Measurements from ENCODE around the gene STYXL1.

Gene STYXL1

DNA sequence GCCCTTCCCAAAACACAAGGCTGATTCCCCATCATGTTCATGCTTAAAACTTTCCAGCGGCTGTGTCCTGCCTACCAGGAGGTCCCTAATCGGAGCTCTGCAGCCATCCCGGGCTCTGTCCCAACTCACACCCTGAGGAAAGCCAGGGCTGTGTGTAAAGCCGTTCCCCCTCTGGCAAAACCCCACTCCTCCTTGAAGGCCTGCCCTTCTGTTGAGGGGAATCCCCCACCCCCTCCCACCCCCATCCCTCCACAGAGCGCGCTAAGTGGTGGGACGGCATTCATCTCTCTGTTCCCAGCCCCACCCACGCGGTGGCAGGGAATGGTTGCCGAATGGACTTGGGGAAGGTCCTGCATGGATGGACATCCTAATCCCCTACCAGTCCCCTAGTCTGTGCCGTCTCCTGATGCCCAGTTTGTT, 52.7 kb downstream of the STYXL1 start:
- DNase-seq (ENCODE audit: extremely low read depth in 1 of 2, low read depth in 1 of 2) = no peak

DNA sequence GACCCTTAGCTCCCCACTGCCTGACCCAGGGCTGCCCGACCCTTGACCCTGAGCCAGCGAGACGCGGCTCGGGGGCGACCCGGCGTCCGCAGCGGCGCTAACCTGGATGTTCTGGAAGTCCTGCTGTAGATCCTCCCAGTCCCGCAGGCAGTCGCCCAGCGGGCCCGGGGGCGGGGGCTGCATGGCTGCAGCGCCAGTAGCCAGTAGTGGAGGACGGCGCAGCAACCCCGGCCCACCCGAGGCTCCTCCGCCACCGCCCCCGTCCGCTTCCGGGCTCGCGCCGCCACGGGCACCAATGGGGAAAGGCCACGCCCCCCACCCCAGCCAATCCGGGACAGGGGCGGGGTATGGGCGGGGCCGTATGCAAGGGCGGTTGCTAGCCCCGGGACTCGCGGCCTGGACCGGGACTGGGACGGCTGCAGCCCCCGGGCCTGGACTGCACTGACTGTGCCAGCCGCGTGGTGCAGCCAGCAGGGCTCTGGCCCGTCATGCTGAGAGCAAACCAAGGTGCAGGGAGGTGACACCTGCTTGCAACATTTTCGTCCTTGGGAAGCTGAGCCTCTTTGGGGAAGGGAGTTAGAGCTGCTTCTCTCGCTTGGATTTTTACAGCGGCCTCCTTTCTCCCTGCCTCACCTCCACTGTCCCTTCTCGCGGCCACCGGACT, 53.3 kb downstream of the STYXL1 start, which contains the start of gene TMEM120A:
TSS of gene TMEM120A (minus strand) at position 208 of the 664 bp plus-strand sequence. CDS start at position 183, 25 bp downstream.
- DNase-seq (ENCODE audit: extremely low read depth in 1 of 2, low read depth in 1 of 2) = peak; percentile 87 to 90

DNA sequence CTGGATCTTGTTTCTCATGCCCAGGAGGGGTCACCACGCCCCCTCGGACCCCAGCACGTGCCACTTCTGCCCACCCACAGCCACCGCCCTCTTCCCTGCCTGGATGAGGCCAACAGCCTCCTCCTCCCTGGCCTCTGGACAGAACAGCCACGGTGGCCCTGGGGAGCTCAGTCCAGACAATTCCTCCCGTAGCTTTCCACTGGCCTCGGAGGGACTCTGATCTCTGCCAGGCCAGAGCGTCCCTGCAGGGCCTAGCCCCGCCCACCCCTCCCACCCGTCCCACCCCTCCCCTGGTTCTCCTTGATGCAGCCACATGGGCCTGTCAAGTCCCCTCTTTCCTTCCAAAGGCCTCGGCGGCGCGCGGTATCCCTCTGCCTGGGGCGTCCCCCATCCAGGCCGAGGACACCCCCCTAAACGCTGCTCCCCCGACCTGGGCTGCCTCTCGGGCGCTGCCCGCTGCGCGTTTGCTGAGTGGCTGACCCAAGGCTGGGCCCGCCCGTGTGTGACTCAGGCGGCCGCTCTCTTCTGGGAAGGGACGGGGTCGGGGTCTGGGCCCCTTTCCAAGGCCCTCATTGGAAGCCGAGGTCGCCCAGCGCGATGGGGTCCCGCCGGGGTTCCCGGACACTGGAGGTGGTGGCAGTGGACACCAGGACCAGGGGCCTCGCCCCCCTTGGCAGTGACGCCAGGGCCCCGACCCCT, 54.0 kb downstream of the STYXL1 start:
- DNase-seq (ENCODE audit: extremely low read depth in 1 of 2, low read depth in 1 of 2) = no peak

DNA sequence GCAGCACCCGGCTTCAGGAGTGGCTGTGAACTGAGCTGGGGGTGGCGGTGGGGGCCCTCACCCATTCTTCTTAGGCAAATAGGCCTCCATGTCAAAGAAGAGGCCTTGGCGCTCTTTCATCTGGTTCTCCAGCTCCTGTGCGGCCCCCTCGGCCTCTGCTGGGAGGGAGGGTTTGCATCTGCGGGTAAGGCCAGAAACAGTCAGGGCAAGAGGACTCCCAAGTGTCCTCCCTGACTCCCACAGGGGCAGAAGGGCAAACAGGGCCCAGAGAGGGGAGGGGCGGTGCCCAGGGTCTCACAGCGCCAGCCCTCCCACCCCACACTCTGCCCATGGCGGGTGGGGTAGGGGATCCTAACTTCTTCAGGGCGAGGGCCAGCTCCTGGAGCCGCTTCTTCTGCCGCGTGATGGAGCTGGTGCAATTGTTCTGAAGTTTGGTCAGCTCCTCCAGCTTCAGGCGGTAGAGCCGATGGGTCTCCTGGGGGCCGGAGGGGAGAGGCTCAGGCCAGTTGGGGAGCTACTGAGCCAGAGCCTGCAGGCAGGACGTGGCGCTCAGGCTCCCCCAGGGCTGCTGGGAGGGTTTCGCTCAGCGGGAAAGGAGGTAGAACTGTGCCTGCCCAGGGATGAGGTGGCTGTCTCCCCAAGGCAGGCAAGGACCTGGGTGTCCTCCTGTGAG, 55.6 kb downstream of the STYXL1 start:
- no peak for DNase-seq (ENCODE audit: extremely low read depth in 1 of 2, low read depth in 1 of 2)

DNA sequence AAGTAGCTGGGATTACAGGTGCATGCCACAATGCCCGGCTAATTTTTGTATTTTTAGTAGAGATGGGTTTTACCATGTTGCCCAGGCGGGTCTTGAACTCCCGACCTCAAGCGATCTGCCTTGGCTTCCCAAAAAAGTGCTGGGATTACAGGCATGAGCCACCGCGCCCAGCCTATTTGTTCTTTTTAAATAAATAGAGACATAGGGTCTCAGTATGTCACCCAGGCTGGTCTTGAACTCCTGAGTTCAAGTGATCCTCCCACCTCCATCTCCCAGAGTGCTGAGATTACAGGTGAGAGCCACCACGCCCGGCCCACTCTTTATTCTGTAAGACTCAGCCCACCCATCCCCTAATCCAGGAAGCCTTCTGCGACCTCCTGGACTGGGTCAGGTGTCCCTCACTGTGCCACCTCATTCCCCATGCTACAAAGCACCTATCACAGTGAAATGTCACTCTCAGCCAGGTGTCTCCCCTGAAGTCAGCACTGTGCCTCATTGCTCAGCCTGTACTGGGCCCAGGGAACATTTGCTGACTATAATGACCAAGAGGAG, 56.2 kb downstream of the STYXL1 start:
- DNase-seq (ENCODE audit: extremely low read depth in 1 of 2, low read depth in 1 of 2) = no peak

DNA sequence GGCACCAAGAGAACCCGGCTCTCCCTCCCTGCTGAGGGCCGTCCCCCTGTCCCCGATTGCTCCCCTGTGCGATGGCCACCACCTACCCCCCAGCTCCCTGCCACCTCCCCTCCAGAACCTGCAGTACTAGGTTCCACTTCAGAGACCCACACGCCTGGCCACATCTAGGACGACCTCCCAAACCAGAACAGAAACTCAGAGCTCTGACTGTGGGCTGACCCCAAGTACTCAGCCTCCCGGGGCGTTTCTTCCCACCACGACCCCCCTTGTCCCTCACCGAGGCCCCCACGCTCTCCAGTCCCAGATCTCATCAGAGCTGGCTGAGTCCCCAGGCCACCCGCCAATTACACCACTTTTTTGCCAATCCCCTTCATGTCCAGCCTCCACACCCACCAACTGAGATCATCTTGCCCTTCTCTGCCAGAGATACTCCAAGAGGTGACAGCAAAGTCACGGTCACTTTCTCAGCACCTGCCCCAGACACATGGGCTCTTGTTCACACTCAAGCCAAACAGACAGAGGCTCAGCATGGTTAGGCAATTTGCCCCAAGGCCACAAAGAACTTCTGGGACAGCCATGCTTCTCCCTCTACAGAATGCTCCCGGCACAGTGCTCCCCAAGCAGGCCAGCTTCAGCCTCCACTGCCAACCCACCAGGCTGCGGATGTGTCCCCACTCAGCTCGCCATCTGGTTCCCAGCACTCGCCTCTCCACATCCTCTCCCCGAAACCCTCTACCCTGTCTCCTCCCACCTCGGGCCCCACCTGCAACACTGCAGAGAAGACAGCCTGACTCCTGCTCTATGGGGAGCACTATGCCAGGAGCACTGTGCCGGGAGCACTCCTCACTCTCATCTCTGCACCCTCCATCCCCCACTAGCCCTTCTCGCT, 58.1 kb downstream of the STYXL1 start:
- DNase-seq (ENCODE audit: extremely low read depth in 1 of 2, low read depth in 1 of 2) = no peak

DNA sequence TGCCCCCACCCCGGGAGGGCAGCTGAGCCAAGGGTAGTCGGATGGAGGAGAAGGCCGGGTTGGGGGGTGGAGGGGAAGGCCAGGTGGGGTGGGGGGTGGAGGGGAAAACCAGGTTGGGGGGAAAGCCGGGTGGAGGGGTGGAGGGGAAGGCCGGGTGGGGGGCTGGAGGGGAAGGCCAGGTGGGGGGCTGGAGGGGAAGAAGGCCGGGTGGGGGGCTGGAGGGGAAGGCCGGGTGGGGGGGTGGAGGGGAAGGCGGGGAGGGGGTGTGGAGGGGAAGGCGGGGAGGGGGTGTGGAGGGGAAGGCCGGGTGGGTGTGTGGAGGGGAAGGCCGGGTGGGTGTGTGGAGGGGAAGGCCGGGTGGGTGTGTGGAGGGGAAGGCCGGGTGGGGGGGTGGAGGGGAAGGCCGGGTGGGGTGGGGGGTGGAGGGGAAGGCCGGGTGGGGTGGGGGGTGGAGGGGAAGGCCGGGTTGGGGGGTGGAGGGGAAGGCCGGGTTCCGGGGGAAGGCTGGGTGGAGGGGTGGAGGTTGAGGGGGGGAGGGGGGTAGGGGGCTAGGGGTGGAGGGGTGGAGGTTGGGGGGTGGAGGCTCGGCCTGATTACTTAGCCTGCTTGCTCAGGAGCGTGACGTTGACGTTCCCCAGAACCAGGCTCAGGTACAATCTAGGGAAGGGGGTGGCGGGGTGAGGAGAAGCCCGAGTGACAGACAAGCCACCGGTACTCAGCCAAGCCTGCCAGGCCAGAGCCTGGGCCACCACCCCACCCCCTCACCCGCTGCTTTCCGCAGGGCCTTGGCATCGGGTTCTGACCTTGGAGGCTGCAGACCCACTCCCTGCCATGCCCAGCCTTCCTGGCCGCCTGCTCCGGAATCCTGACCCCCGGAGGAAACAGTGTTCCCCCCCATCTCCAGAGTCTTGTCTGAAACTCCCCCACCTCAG, 59.0 kb downstream of the STYXL1 start:
- no peak for DNase-seq (ENCODE audit: extremely low read depth in 1 of 2, low read depth in 1 of 2)

DNA sequence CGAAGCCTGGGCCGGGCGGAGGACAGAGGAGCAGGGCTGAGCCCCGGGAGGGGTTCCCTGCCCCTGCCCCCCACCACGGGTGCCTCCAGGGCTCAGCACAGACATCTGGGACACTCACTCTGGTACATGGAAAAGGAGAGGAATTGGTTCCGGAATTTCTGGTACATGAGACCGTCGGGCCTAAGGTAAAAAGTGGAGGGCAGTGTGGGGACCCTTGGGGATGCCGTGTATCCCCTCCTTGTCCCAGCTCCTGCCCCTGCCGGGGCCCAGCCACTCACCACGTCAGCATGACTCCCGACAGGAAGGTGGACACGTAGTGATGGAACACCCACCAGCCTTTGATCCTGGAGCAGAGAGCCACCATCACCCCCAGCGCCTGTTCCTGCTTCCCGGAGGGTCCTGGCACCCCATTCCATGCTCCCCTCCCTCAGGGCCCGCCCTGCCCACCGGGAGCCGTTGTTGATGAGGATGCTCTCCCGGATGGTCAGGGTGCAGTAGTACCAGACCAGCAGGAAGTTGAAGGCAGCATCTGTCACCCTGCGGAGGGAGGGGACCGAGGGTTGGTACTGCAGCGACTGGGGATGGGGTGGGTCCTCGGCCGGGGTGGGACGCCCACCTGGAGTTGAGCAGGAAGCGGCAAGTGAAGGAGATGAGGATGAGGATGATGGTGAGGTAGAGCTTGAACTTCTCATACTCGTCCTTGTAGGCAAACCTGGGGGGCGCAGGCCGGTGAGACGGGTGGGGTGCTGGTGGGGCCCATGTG, 59.8 kb downstream of the STYXL1 start:
- no peak for DNase-seq (ENCODE audit: extremely low read depth in 1 of 2, low read depth in 1 of 2)

DNA sequence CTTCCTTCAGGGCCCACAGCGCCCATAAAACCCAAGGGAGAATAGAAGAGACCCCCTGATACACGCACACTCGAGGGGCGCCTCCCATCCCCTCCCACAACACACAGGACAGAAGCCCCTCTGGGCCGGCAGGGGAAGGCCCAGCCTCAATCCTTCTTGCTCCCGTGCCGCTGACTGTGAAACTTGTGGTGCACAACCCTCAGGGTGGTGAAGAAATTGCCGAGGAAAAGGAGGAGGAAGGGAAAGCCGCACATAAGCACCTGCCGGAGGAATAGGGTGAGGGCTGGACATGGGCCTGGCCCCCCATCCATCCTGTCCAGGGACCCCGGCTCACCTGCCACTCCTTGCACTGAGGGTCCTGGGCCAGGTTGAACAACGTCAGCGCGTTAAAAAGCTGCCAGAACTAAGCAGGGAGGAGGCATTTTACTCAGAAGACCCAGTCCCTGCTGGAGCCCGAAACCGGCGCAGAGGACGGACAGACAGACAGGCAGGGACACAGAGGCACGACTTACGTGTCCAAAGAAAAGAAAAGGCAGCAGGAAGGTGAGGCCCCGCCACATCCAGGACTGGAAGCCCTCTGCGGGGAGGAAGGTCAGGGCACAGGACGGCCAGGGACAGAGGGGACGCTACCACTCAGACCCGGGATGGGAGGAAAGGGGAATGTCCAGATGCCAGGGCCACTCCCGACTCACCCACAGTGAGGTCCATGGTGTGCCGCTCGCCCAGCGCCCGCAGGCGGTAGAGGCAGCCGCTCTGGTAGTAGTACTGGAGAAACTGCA, 60.6 kb downstream of the STYXL1 start:
- DNase-seq (ENCODE audit: extremely low read depth in 1 of 2, low read depth in 1 of 2) = no peak

DNA sequence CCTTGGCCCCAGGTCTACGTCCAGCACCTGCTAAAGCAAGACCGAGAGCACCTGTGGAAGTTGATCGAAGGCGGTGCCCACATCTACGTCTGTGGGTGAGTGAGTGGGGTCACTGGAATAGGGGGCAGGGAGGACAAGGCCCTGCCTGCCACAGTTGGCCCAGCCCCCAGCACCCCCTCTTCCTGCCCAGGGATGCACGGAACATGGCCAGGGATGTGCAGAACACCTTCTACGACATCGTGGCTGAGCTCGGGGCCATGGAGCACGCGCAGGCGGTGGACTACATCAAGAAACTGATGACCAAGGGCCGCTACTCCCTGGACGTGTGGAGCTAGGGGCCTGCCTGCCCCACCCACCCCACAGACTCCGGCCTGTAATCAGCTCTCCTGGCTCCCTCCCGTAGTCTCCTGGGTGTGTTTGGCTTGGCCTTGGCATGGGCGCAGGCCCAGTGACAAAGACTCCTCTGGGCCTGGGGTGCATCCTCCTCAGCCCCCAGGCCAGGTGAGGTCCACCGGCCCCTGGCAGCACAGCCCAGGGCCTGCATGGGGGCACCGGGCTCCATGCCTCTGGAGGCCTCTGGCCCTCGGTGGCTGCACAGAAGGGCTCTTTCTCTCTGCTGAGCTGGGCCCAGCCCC, 61.5 kb downstream of the STYXL1 start:
- no peak for DNase-seq (ENCODE audit: extremely low read depth in 1 of 2, low read depth in 1 of 2)

DNA sequence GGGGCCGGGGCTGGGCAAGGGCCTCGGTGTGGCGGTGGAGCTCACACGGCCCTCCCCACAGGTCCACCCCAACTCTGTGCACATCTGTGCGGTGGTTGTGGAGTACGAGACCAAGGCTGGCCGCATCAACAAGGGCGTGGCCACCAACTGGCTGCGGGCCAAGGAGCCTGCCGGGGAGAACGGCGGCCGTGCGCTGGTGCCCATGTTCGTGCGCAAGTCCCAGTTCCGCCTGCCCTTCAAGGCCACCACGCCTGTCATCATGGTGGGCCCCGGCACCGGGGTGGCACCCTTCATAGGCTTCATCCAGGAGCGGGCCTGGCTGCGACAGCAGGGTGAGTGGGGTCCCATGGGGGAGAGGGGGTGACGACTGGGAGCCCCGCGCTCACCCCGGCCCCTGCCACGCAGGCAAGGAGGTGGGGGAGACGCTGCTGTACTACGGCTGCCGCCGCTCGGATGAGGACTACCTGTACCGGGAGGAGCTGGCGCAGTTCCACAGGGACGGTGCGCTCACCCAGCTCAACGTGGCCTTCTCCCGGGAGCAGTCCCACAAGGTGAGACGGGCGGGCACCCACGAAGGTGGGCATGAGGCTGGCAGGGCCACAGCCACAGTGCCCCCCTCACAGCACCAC, 62.2 kb downstream of the STYXL1 start:
- no peak for DNase-seq (ENCODE audit: extremely low read depth in 1 of 2, low read depth in 1 of 2)

DNA sequence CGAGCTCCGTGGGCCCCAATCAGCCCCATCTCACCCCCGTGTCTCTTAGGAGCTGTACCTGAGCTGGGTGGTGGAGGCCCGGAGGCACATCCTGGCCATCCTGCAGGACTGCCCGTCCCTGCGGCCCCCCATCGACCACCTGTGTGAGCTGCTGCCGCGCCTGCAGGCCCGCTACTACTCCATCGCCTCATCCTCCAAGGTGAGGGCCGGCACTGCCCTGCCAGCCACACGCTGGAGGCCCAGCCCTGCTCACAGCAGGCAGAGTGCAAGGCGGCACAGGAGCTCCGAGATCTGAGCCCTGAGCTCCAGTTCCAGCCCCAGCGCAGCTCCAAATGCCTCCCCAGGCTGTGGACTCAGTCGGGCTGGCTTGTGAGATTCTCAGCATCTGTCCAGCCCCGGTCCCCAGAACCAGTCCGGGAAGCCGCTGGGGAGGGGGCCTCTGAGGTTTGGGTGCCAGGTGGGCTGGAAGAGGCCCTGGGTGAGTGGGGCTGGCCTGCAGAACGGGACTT, 62.7 kb downstream of the STYXL1 start:
- DNase-seq (ENCODE audit: extremely low read depth in 1 of 2, low read depth in 1 of 2) = no peak

DNA sequence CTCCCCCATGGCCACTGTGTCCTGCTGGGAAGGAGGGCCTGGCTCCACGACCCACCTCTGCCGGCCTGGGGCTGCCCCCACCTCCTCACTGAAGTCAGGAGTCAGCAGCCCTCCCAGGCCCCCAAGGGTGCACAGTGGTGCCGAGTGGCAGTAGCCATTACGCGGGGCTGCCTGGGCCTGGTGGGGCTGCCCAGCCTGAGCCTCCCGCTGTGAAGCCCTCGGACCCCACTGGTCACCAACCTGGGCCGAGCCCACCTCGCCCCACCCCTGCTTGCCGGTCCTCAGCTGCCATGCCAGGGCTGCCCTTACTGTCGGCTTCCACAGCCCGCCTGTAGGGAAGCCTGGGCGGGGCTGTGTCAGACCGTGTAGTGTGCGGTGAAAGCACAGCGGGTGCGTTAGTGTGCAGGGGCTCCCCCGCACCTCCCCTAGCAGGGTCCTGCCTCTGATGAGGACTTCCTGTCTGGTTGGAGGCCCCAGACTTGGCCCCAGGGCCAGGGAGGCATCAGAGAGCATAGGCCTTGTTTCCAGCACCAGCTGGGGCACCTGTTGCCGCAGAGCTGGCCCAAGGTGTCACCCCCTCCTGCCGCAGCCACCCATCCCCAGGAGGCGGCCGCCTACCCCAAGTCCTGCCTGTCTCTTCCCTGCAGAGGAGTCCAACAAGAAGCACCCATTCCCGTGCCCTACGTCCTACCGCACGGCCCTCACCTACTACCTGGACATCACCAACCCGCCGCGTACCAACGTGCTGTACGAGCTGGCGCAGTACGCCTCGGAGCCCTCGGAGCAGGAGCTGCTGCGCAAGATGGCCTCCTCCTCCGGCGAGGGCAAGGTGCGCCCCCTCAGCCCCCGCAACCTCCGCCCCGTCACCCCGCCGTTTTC, 63.4 kb downstream of the STYXL1 start:
- no peak for DNase-seq (ENCODE audit: extremely low read depth in 1 of 2, low read depth in 1 of 2)

DNA sequence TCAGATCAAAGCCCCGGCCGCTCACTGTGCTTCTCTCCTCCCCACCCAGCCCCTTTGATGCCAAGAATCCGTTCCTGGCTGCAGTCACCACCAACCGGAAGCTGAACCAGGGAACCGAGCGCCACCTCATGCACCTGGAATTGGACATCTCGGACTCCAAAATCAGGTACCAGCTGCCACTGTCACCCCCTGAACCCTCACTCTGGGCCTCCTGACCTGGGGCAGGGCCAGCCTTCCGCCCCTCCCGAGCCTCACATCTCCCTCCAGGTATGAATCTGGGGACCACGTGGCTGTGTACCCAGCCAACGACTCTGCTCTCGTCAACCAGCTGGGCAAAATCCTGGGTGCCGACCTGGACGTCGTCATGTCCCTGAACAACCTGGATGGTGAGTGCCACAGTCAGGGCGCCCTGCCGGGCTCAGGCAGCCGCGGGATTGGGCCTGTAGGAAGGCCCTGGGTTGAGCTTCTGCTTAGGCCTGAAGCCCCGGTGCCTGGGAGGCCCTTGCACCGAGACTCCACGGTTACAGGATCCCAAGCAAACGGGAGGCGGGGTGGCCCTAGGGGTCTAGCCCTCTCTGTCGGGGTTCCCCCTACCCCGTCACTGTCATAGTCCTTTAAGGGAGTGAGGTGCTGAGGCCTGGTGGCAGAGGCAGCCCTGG, 64.2 kb downstream of the STYXL1 start:
- no peak for DNase-seq (ENCODE audit: extremely low read depth in 1 of 2, low read depth in 1 of 2)

DNA sequence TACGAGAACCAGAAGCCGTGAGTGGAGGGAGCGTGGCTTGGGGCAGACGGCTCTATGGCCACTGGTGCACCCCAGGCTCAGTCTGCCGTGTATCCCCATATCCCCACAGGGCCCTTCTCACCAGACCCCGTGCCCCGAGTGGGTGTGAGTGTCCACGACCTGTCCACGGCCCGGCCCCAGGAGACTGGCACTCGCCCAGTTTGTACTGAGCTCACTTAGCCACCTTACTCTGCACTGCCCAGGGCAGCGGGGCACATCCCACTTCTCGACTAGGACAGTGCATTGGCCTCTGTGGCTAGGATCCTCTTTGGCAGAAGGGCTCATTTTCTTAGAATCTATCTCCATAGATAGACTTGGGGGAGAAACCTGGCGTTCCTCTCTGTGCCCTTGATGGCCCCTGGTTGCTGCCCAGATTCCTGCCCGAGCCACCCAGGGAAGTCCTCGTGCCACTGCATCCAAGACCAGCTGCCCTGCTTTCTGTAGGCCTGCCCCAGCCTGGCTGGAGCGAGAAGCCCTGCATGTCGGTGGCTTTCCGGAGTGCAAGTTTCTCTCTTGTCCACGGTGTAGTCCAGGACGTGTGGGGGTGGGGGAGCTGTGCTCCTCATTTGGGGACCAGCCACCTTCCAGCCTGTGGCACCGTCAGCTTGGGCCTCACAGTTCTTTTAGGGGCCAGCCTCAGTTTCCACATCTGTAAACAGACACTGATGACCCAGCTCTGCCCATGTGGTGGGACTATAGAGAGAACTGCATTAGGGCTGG, 65.3 kb downstream of the STYXL1 start:
- no peak for DNase-seq (ENCODE audit: extremely low read depth in 1 of 2, low read depth in 1 of 2)

Data from stimulated activated CD8-positive, alpha-beta memory T cell treated with anti-CD3 and anti-CD28 coated beads, Interleukin-7, amount 100 ng/mL, for 48 hours (primary cell).